Neural cell (in vitro differentiated cells): ENCODE results near the gene SPEM3.

Experiments
- CTCF ChIP-seq: fragments of 450-650 bp; IDR thresholded peaks from 2 replicates; pipeline ENCODE4 v1.5.1; 2014; ENCODE audit warnings: antibody characterized with exemption, mild to moderate bottlenecking, moderate library complexity; ENCODE audit not compliant: poor library complexity, severe bottlenecking
- EP300 ChIP-seq: fragments of 450-650 bp; conservative IDR thresholded peaks from 2 replicates; pipeline ENCODE4 v1.6.1; 2014; ENCODE audit warnings: antibody characterized with exemption, mild to moderate bottlenecking, moderate library complexity; ENCODE audit not compliant: poor library complexity, severe bottlenecking
- EZH2 ChIP-seq: fragments of 200-600, 300-800 bp; shearing (Covaris generic), sonication (generic); IDR thresholded peaks from 2 replicates; pipeline ENCODE4 v1.6.1; 2014; ENCODE audit warnings: antibody characterized with exemption, low read length, borderline replicate concordance, mild to moderate bottlenecking; ENCODE audit not compliant: insufficient read depth, poor library complexity, severe bottlenecking
- POLR2AphosphoS5 ChIP-seq: IDR thresholded peaks from 2 replicates; pipeline ENCODE4 v1.6.1; 2012
- RAD21 ChIP-seq: fragments of 450-650 bp; conservative IDR thresholded peaks from 2 replicates; pipeline ENCODE4 v1.6.1; 2014; ENCODE audit warnings: antibody characterized with exemption, mild to moderate bottlenecking, moderate library complexity
- REST ChIP-seq: IDR thresholded peaks from 2 replicates; pipeline ENCODE4 v1.6.1; 2012; ENCODE audit warnings: borderline replicate concordance
- SMC3 ChIP-seq: fragments of 450-650 bp; conservative IDR thresholded peaks from 2 replicates; pipeline ENCODE4 v1.6.1; 2014; ENCODE audit warnings: antibody characterized with exemption, mild to moderate bottlenecking, moderate library complexity; ENCODE audit not compliant: poor library complexity
- TAF1 ChIP-seq: IDR thresholded peaks from 2 replicates; pipeline ENCODE4 v1.6.1; 2012; ENCODE audit warnings: low read depth

GRCh38 chr17:7425756-7426155 lies 2.9 kb upstream of the SPEM3 start:
- TF ChIP-seq CTCF (no peak), RAD21 (no peak), EP300 (no peak), EZH2 (no peak), POLR2AphosphoS5 (no peak), TAF1 (no peak), REST (no peak), SMC3 (no peak)
